PC-9 (cell line): ENCODE results near the gene MELK.

Experiments
- CTCF ChIP-seq: fragments of 200-600 bp; sonication (generic); conservative IDR thresholded peaks from 2 replicates; pipeline ENCODE4 v1.6.1; 2017; ENCODE audit warnings: mixed run types, antibody characterized with exemption, mild to moderate bottlenecking, moderate library complexity
- EZH2 ChIP-seq: fragments of 200-600 bp; sonication (generic); IDR thresholded peaks from 2 replicates; pipeline ENCODE4 v1.8.0; 2017; ENCODE audit warnings: antibody characterized with exemption, low read depth

GRCh38 chr9:36720043-36720442, 147.3 kb downstream of the MELK start:
- TF ChIP-seq CTCF (no peak), EZH2 (no peak)
